ENCODE data around the gene KIF3B. TPM values are rescaled to one million over a fixed set of nuclear protein-coding genes. Genes with fewer than 3 reads are reported as not detected.

KIF3B gene
- total and polyA plus RNA-seq, 8 donors: 11.0 to 35.4 (median 25.7) TPM

DNA sequence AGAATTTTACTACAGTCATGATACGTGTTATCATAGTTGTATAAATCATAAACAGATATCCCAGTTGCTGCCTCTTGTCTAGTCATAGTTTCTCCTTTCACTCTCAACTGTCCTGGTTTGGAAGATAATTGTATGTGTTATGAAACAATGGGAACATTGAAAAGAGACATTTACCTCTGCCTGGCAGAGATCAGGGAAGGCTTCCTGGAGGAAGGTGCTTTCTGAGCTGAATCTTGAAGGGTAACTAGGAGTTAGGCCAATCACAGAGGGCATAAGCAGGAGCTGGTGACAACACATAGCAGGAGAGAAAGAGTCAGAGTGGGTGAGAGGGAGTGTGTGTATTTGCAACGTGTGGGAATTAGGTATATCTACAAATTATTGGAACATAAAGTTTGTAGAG lies 86.0 kb downstream of the KIF3B start:
- Histone ChIP-seq H3K27ac (peak overlapping the region in 2 of 4 donors; percentile 10 to 32), H3K4me1 (peaks cover 35 to 64% (median 54%) of the 10 kb centered on the region in 3 donors)

DNA sequence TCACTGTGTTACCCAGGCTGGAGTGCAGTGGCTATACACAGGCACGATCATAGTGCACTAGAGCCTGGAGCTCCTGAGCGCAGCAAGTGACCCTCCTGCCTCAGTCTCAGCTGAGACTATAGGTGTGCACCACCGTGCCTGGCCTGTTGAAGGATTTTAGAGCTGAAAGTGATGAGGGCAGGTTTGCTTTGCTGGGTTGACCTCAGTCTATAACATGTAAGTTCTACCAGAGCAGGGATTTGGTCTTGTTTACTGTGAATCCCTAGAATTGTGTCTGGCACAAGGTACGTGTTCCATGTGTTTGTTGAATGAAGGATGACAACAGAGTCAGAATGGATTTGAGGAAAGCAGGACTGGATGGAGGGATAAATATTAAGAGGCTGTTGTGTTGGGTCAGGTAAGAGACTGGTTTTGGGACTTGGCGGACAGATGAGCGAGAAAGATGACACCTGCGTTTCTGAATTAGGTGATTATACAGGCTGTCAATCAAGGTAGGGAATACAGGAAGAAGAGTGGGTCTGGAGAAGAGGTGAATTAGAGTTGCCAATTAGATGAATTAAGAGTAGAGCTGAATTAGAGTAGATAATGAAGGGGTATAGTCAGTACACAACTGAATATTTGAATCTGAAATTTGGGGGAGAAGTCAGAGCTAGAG lies 87.2 kb downstream of the KIF3B start:
- Histone ChIP-seq H3K36me3 (no peaks in the 10 kb centered on the region), H3K27me3 (no peaks in the 10 kb centered on the region), H3K9me3 (no peaks in the 10 kb centered on the region), H3K27ac (no peak overlapping the region), H3K4me1 (peaks cover 45 to 76% (median 65%) of the 10 kb centered on the region in 3 donors), H3K4me3 (no peak overlapping the region)
- TF ChIP-seq, protein P1, sequence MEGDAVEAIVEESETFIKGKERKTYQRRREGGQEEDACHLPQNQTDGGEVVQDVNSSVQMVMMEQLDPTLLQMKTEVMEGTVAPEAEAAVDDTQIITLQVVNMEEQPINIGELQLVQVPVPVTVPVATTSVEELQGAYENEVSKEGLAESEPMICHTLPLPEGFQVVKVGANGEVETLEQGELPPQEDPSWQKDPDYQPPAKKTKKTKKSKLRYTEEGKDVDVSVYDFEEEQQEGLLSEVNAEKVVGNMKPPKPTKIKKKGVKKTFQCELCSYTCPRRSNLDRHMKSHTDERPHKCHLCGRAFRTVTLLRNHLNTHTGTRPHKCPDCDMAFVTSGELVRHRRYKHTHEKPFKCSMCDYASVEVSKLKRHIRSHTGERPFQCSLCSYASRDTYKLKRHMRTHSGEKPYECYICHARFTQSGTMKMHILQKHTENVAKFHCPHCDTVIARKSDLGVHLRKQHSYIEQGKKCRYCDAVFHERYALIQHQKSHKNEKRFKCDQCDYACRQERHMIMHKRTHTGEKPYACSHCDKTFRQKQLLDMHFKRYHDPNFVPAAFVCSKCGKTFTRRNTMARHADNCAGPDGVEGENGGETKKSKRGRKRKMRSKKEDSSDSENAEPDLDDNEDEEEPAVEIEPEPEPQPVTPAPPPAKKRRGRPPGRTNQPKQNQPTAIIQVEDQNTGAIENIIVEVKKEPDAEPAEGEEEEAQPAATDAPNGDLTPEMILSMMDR (IDR thresholded peaks at IDR 0.05): no peak
- FAIRE-seq: no peak
- ATAC-seq: no peak
- intact Hi-C loops (cut with DNase I): no loop called here
- DNase-seq: no peak
- 57 to 61% methylated on average over 7 of the region's 7 CpGs for WGBS, 2 donors

More for the DNA sequence above, 86.0 kb downstream of the KIF3B start:
- Histone ChIP-seq H3K36me3 (no peaks in the 10 kb centered on the region), H3K4me3 (no peak overlapping the region), H3K27me3 (no peaks in the 10 kb centered on the region), H3K9me3 (no peaks in the 10 kb centered on the region)
- 44 to 54% methylated on average over 2 of the region's 2 CpGs for WGBS, 2 donors
- TF ChIP-seq, protein P1 (IDR thresholded peaks at IDR 0.05): no peak
- FAIRE-seq: no peak
- intact Hi-C loops (cut with DNase I): no loop called here
- no peak for ATAC-seq
- DNase-seq: no peak

DNA sequence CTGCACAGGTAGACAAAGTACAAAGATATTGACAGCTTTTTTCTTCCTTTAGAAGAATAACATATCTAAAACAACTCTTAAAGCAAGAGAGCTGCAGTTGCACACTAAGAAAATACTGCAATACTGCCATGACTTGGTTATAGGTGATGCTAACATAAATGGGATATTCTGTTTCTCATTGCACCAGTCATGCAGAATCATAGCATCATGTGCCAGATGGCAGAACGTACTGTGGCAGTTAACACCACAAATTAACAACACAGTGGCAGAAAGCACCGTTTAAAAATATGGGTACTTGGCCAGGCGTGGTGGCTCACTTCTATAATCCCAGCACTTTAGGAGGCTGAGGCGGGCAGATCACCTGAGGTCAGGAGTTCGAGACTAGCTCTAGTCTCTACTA lies 88.1 kb downstream of the KIF3B start:
- H3K27me3 ChIP-seq: no peaks in the 10 kb centered on the region
- H3K27ac ChIP-seq: no peak overlapping the region
- intact Hi-C loops (cut with DNase I): no loop called here
- H3K4me1 ChIP-seq: peaks cover 48 to 78% (median 72%) of the 10 kb centered on the region in 3 donors
- H3K4me3 ChIP-seq: no peak overlapping the region
- H3K9me3 ChIP-seq: no peaks in the 10 kb centered on the region
- H3K36me3 ChIP-seq: peaks cover 0 to 3% (median 0%) of the 10 kb centered on the region in 3 donors
- ATAC-seq (peak in 1 of 4 donors; percentile 27), DNase-seq (no peak), FAIRE-seq (no peak)
- TF ChIP-seq, protein P1 (IDR thresholded peaks at IDR 0.05): no peak
- 52 to 61% methylated on average over 5 of the region's 5 CpGs for WGBS, 2 donors

DNA sequence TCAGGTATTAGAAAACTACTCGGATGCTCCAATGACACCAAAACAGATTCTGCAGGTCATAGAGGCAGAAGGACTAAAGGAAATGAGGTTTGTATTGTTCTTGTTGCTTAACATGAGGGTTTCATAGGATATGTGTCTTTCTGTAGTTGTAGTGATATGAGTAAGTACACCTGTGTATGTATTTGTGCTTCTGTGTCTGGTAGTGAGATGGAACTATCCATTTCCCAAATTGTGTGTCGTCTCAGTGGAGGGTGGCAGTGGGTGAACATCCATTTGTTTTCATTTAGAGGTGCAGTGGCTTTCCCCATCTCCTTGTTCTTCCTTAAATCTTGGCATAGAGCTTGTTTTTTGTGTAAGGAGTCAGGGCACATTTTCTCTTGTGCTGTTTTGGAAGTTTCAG lies 88.9 kb downstream of the KIF3B start:
- Histone ChIP-seq H3K9me3 (no peaks in the 10 kb centered on the region), H3K27ac (peak overlapping the region in 2 of 4 donors; percentile 39 to 70), H3K27me3 (no peaks in the 10 kb centered on the region), H3K4me1 (peaks cover 44 to 74% (median 67%) of the 10 kb centered on the region in 3 donors), H3K36me3 (peaks cover 0 to 3% (median 0%) of the 10 kb centered on the region in 3 donors), H3K4me3 (no peak overlapping the region)
- DNase-seq (no peak), ATAC-seq (no peak), FAIRE-seq (no peak)
- WGBS, 2 donors: 80 to 87% methylated on average over 2 of the region's 2 CpGs
- TF ChIP-seq, protein P1 (IDR thresholded peaks at IDR 0.05): no peak
- intact Hi-C loops (cut with DNase I): no loop called here

DNA sequence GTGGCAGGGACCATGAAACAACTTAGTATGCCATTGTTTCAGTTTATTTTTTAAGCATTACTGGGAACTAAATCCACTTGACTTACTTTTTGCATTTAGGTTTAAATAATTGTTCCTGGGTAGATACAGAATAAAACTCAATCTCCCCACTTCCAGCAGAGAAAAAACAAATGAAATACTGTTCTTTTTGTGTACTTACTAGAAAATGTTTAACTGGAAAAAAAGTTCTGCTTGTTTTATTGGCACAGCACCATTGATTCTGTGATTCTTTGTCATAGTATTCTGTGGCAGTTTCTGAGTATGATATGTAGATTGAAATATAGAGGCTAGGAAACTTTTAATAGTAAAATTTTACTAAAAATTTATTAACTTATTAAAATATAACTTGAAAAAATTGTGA lies 90.9 kb downstream of the KIF3B start:
- H3K4me1 ChIP-seq: peaks cover 36 to 62% (median 57%) of the 10 kb centered on the region in 3 donors

More for the DNA sequence above, 90.9 kb downstream of the KIF3B start:
- no peak for FAIRE-seq
- H3K27ac ChIP-seq: peak overlapping the region in 2 of 4 donors; percentile 39 to 70
- intact Hi-C loops (cut with DNase I): no loop called here
- no peaks in the 10 kb centered on the region for H3K9me3 ChIP-seq
- H3K27me3 ChIP-seq: no peaks in the 10 kb centered on the region
- TF ChIP-seq, protein P1 (IDR thresholded peaks at IDR 0.05): no peak
- H3K4me3 ChIP-seq: no peak overlapping the region
- no peak for DNase-seq
- H3K36me3 ChIP-seq: peaks cover 0 to 3% (median 0%) of the 10 kb centered on the region in 3 donors
- ATAC-seq: peak; percentile 47 to 76 (median 66)

Data from pancreas (tissue), 10 donors.